Fibroblast of lung (primary cell): ENCODE measurements around the gene MAP1LC3A. TPM values are rescaled to one million over a fixed set of nuclear protein-coding genes. Genes with fewer than 3 reads are reported as not detected.
A peak's percentile ranks its signal among the peaks of the same experiment; 100 is the strongest.

Experiments used
- DNase-seq, 2 donors: peaks; one replicate each; pipeline versions ENCODE4 v3.0.0 to v3.0.0-alpha.2; 2010; ENCODE audit warnings: low read depth in 2 of 2
- H2AFZ ChIP-seq: 2 replicates; pipeline ENCODE4 v1.5.1; 2012; ENCODE audit warnings: low read length, control low read depth, inconsistent platforms
- H3K27ac ChIP-seq: 2 replicates; pipeline ENCODE4 v1.5.1; 2011; ENCODE audit warnings: low read length, control low read depth; ENCODE audit not compliant: insufficient read depth
- H3K27me3 ChIP-seq: 2 replicates; pipeline ENCODE4 v1.5.1; 2011; ENCODE audit warnings: mild to moderate bottlenecking, low read length; ENCODE audit not compliant: control insufficient read depth, insufficient read depth
- H3K36me3 ChIP-seq: 2 replicates; pipeline ENCODE4 v1.5.1; 2011; ENCODE audit warnings: low read length; ENCODE audit not compliant: control insufficient read depth, insufficient read depth
- H3K4me1 ChIP-seq: 2 replicates; pipeline ENCODE4 v1.5.1; 2011; ENCODE audit warnings: low read length; ENCODE audit not compliant: control insufficient read depth, insufficient read depth; ENCODE audit errors: extremely low read depth
- H3K4me2 ChIP-seq: 2 replicates; pipeline ENCODE4 v1.5.1; 2011; ENCODE audit warnings: low read length, control low read depth; ENCODE audit not compliant: insufficient read depth; ENCODE audit errors: extremely low read depth
- H3K4me3 ChIP-seq, 4 experiments: fragments of 200-600 bp in 1 of 4; sonication (generic) in 1 of 4; replicated peaks in 1 of 4; 2 replicates each; pipeline ENCODE4 v1.5.1; 2011 to 2016; ENCODE audit warnings: low read length in 4 of 4, low read depth in 3 of 4, mild to moderate bottlenecking in 3 of 4, control low read depth in 2 of 4, inconsistent platforms in 1 of 4, mixed read lengths in 1 of 4; ENCODE audit not compliant: insufficient read depth in 1 of 4; ENCODE audit errors: control extremely low read depth in 1 of 4
- H3K79me2 ChIP-seq: 2 replicates; pipeline ENCODE4 v1.5.1; 2012; ENCODE audit warnings: mild to moderate bottlenecking, low read length, inconsistent platforms; ENCODE audit not compliant: control insufficient read depth, insufficient read depth
- H3K9ac ChIP-seq: 2 replicates; pipeline ENCODE4 v1.5.1; 2011; ENCODE audit warnings: mild to moderate bottlenecking, low read length, control low read depth; ENCODE audit not compliant: insufficient read depth
- H3K9me3 ChIP-seq: 2 replicates; pipeline ENCODE4 v1.5.1; 2012; ENCODE audit warnings: low read depth, low read length; ENCODE audit not compliant: control insufficient read depth, insufficient read depth
- H4K20me1 ChIP-seq: 2 replicates; pipeline ENCODE4 v1.5.1; 2011; ENCODE audit warnings: low read length; ENCODE audit not compliant: control insufficient read depth, insufficient read depth; ENCODE audit errors: extremely low read depth
- EZH2 ChIP-seq: IDR thresholded peaks from 2 replicates; pipeline ENCODE4 v1.5.1; 2012; ENCODE audit warnings: low read length, control low read depth, mild to moderate bottlenecking; ENCODE audit errors: missing control alignments
- polyA plus RNA-seq, 2 donors: library from polyadenylated mRNA; depleted of rRNA in 1 of 2; stranded (reverse) in 1 of 2; unstranded in 1 of 2; fragments of >200 nt; gene quantifications; 2 replicates each; pipeline ENCODE4 v1.2.1, GENCODE V29; 2011 to 2012; ENCODE audit warnings: missing spikeins in 1 of 2
- total RNA-seq: library from RNA; depleted of rRNA; stranded (reverse); fragments of >200 nt; gene quantifications from 2 replicates; pipeline ENCODE4 v1.2.1, GENCODE V29; 2014
- TF ChIP-seq, protein P1 (sequence below), 2 donors: IDR thresholded peaks in 1 of 2; conservative IDR thresholded peaks in 1 of 2; 1 replicate in 1 of 2; 2 replicates in 1 of 2; pipeline ENCODE4 v1.5.1; 2011 to 2012; ENCODE audit warnings: low read length in 2 of 2, control low read depth in 1 of 2, inconsistent platforms in 1 of 2, low read depth in 1 of 2, mild to moderate bottlenecking in 1 of 2

MAP1LC3A gene
- total and polyA plus RNA-seq, 2 donors (not counting 1 experiment from before 2014, with no cell fraction given), result 19.3 to 30.4 TPM

DNA sequence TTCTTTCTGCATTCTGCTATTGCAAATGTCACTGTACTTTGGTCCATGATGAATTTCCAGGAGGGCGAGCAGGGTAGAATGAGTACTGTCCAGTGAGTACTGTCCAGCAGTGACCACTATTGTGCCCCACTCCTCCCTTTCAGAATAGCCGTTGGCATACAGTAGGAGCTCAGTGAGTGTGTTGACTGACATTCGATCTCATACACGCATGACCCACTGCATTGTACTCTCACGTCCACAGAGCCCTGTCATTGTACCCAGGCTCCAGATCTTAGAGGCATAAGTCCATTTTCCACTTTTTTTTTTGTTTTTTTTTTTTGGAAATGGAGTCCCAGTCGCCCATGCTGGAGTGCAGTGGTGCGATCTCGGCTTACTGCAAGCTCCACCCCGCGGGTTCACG lies 34.1 kb upstream of the MAP1LC3A start:
- Histone ChIP-seq H3K4me3 (no peak overlapping the region), H3K36me3 (peaks cover 6% of the 10 kb centered on the region), H2AFZ (no peak overlapping the region), H3K4me1 (peaks cover 40% of the 10 kb centered on the region), H3K9me3 (no peaks in the 10 kb centered on the region), H3K27me3 (no peaks in the 10 kb centered on the region), H3K4me2 (no peak overlapping the region), H4K20me1 (no peaks in the 10 kb centered on the region), H3K9ac (no peak overlapping the region), H3K79me2 (peaks cover 57% of the 10 kb centered on the region), H3K27ac (peak overlapping the region; percentile 32)
- TF ChIP-seq, protein P1, sequence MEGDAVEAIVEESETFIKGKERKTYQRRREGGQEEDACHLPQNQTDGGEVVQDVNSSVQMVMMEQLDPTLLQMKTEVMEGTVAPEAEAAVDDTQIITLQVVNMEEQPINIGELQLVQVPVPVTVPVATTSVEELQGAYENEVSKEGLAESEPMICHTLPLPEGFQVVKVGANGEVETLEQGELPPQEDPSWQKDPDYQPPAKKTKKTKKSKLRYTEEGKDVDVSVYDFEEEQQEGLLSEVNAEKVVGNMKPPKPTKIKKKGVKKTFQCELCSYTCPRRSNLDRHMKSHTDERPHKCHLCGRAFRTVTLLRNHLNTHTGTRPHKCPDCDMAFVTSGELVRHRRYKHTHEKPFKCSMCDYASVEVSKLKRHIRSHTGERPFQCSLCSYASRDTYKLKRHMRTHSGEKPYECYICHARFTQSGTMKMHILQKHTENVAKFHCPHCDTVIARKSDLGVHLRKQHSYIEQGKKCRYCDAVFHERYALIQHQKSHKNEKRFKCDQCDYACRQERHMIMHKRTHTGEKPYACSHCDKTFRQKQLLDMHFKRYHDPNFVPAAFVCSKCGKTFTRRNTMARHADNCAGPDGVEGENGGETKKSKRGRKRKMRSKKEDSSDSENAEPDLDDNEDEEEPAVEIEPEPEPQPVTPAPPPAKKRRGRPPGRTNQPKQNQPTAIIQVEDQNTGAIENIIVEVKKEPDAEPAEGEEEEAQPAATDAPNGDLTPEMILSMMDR (conservative IDR thresholded peaks at IDR 0.05 in 1 of 2, IDR thresholded peaks at IDR 0.05 in 1 of 2; ENCODE audit: low read depth in 1 of 2, low read length in 2 of 2), result no peak
- TF ChIP-seq EZH2, result no peak
- no peak for DNase-seq

DNA sequence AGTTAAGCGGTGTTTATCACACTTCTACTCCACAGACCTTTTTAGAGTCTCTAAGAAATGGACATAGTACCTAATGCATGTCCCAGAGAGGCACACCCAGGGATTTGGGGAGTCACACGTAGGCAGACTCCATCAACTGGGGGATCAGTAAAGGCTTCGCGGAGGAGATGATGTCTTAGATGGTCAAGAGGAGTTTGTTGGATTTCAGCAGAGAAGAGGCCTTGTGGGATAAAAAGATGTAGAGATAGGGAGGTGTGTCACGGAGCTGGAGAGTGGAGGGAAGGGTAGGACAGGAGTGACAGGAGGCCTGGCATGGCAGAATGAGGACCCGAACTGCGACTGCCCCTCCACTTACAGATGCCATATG lies 33.2 kb upstream of the MAP1LC3A start:
- H3K36me3 ChIP-seq, result peaks cover 8% of the 10 kb centered on the region
- H3K9me3 ChIP-seq, result no peaks in the 10 kb centered on the region
- H3K4me2 ChIP-seq, result no peak overlapping the region
- no peaks in the 10 kb centered on the region for H3K27me3 ChIP-seq
- DNase-seq, result no peak
- TF ChIP-seq EZH2, result no peak
- TF ChIP-seq, protein P1 (conservative IDR thresholded peaks at IDR 0.05 in 1 of 2, IDR thresholded peaks at IDR 0.05 in 1 of 2; ENCODE audit: low read depth in 1 of 2, low read length in 2 of 2), result no peak
- no peak overlapping the region for H3K9ac ChIP-seq
- H2AFZ ChIP-seq, result no peak overlapping the region
- peak overlapping the region; percentile 39 for H3K27ac ChIP-seq
- peaks cover 49% of the 10 kb centered on the region for H3K79me2 ChIP-seq
- peaks cover 40% of the 10 kb centered on the region for H3K4me1 ChIP-seq
- no peak overlapping the region for H3K4me3 ChIP-seq
- no peaks in the 10 kb centered on the region for H4K20me1 ChIP-seq

DNA sequence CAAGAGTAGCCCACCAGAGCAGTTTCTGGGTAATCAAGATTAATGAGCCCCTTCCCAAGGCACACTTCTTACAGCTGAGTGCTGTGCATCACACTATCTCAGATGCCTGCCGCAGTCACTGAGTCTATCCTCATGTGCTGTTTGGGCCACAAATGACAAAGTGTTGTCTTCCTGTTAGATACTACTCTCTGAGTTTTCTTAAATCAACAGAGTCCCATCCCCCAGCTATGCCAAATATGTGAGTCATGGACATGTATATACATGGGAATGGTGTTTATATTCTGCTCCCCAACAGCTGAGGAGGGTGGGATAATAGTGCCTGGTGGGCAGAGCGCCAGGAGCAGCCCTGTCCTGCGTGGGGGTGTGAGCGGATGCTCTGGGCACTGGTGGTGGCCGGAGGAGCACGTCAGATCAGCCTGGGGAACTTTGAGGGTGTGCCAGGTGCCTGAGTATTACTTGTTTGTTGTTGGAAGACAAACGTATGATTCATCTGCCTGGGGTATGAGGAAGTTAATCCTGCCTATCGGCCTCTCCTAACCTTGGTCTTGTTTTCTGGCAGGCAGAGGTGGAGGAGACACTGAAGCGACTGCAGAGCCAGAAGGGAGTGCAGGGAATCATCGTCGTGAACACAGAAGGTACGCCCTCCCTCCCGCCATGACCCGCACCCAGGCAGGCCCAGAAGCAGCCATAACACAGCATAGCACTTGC lies 32.7 kb upstream of the MAP1LC3A start:
- H3K79me2 ChIP-seq, result peaks cover 49% of the 10 kb centered on the region

More for the DNA sequence above, 32.7 kb upstream of the MAP1LC3A start:
- peak overlapping the region; percentile 39 for H3K27ac ChIP-seq
- H3K27me3 ChIP-seq, result no peaks in the 10 kb centered on the region
- peak overlapping the region; percentile 39 for H3K4me2 ChIP-seq
- DNase-seq, result peak; percentile 98 to 99
- peaks cover 40% of the 10 kb centered on the region for H3K4me1 ChIP-seq
- H4K20me1 ChIP-seq, result no peaks in the 10 kb centered on the region
- H3K36me3 ChIP-seq, result peaks cover 10% of the 10 kb centered on the region
- H3K4me3 ChIP-seq, result peak overlapping the region in 1 of 4 experiments; percentile 18
- no peak overlapping the region for H2AFZ ChIP-seq
- H3K9me3 ChIP-seq, result no peaks in the 10 kb centered on the region
- H3K9ac ChIP-seq, result no peak overlapping the region
- TF ChIP-seq, protein P1 (conservative IDR thresholded peaks at IDR 0.05 in 1 of 2, IDR thresholded peaks at IDR 0.05 in 1 of 2; ENCODE audit: low read depth in 1 of 2, low read length in 2 of 2), result no peak
- TF ChIP-seq EZH2, result no peak
